K562 (cell line): ENCODE measurements around the gene ATP9A. TPM values are rescaled to one million over a fixed set of nuclear protein-coding genes. Genes with fewer than 3 reads are reported as not detected.

Source experiments
- ATAC-seq: fragments of 200-7000 bp; cut with Tn5 transposase; 3 replicates; pipeline ENCODE4 v1.9.1; 2020; ENCODE audit warnings: moderate library complexity
- BruUV-seq: library from RNA; stranded (reverse); fragments of 400-500 nt; replicated peaks from 2 replicates; lab custom pipeline; 2021; lab: Mats Ljungman, UMichigan
- CTCF ChIA-PET: fragments of 300-600 bp; formaldehyde crosslinking; extraction: SDS; loops from one replicate; lab custom pipeline; 2021; ENCODE audit warnings: low intra/inter-chr PET ratio; lab: Yijun Ruan, JAX
- POLR2A ChIA-PET: fragments of 300-600, 350-650 bp; sonication (Branson Sonifier 250); formaldehyde crosslinking; extraction: SDS; loops from one replicate; lab custom pipeline; 2021; ENCODE audit warnings: antibody characterized with exemption, inconsistent platforms; lab: Yijun Ruan, JAX
- DNase-seq, 4 experiments: peaks; one replicate each; pipeline versions ENCODE4 v3.0.0 to v3.0.0-alpha.2; 2011 to 2018; ENCODE audit warnings: low spot score in 3 of 4, mixed read lengths in 3 of 4; ENCODE audit errors: extremely low read depth in 1 of 4
- FAIRE-seq: peaks from 2 replicates; lab custom pipeline; 2011; peaks lifted over from hg19 to GRCh38; lab: Jason Lieb, UNC
- H2AFZ ChIP-seq: 2 replicates; pipeline ENCODE4 v1.6.0; 2011; ENCODE audit warnings: low read depth, low read length, control low read depth, inconsistent platforms
- H3K27ac ChIP-seq: fragments of 200-600 bp; 3 replicates; pipeline ENCODE4 v1.8.0; 2011; ENCODE audit warnings: low read depth, mild to moderate bottlenecking, control low read depth, inconsistent platforms, low read length, moderate library complexity, mixed read lengths; ENCODE audit errors: extremely low read depth
- H3K27me3 ChIP-seq, 2 experiments: fragments of 300-600 bp in 1 of 2; 2 replicates in 1 of 2; 3 replicates in 1 of 2; pipeline versions ENCODE4 v1.6.0 to v1.8.0; 2011; ENCODE audit warnings: inconsistent platforms in 2 of 2, low read length in 2 of 2, mild to moderate bottlenecking in 1 of 2, mixed read lengths in 1 of 2, moderate library complexity in 1 of 2; ENCODE audit not compliant: control insufficient read depth in 2 of 2, insufficient read depth in 2 of 2
- H3K36me3 ChIP-seq: fragments of 300-600 bp; 3 replicates; pipeline ENCODE4 v1.8.0; 2011; ENCODE audit warnings: mild to moderate bottlenecking, low read length, inconsistent platforms; ENCODE audit not compliant: control insufficient read depth, insufficient read depth
- H3K4me1 ChIP-seq, 2 experiments: fragments of 200-600 bp in 1 of 2; replicated peaks in 1 of 2; 2 replicates in 1 of 2; 3 replicates in 1 of 2; pipeline versions ENCODE4 v1.5.1 to v1.8.0; 2011; ENCODE audit warnings: inconsistent platforms in 2 of 2, low read length in 2 of 2, mild to moderate bottlenecking in 1 of 2, mixed read lengths in 1 of 2, moderate library complexity in 1 of 2; ENCODE audit not compliant: control insufficient read depth in 2 of 2, insufficient read depth in 2 of 2
- H3K4me2 ChIP-seq: 2 replicates; pipeline ENCODE4 v1.6.1; 2011; ENCODE audit warnings: low read length, control low read depth, inconsistent platforms, mixed read lengths; ENCODE audit not compliant: insufficient read depth
- H3K4me3 ChIP-seq: fragments of 200-600 bp; sonication (generic), shearing (Covaris generic); 2 replicates; pipeline ENCODE4 v1.5.1; 2016; ENCODE audit warnings: control low read depth, inconsistent platforms
- H3K79me2 ChIP-seq: fragments of 200-600 bp; 3 replicates; pipeline ENCODE4 v1.8.0; 2011; ENCODE audit warnings: low read length, inconsistent platforms; ENCODE audit not compliant: control insufficient read depth, insufficient read depth
- H3K9ac ChIP-seq, 2 experiments: 2 replicates each; pipeline versions ENCODE4 v1.6.0 to v1.6.1; 2011; ENCODE audit warnings: low read depth in 2 of 2, low read length in 2 of 2, control low read depth in 1 of 2, inconsistent platforms in 1 of 2, mild to moderate bottlenecking in 1 of 2, mixed read lengths in 1 of 2; ENCODE audit not compliant: insufficient read depth in 1 of 2
- H3K9me1 ChIP-seq: one replicate; pipeline ENCODE4 v1.6.0; 2011; ENCODE audit warnings: inconsistent platforms, mild to moderate bottlenecking, low read length, moderate library complexity; ENCODE audit not compliant: control insufficient read depth, insufficient read depth
- H3K9me3 ChIP-seq: replicated peaks from 2 replicates; pipeline ENCODE4 v1.5.1; 2011; ENCODE audit warnings: low read depth, low read length, inconsistent platforms; ENCODE audit not compliant: control insufficient read depth, insufficient read depth
- H4K20me1 ChIP-seq: replicated peaks from 2 replicates; pipeline ENCODE4 v1.6.1; 2011; ENCODE audit warnings: low read length, inconsistent platforms, mixed read lengths; ENCODE audit not compliant: control insufficient read depth, insufficient read depth
- CCAR2 ChIP-seq: fragments of 200-400 bp; formaldehyde crosslinking; IDR thresholded peaks from 2 replicates; pipeline ENCODE4 v1.6.1; 2017; ENCODE audit warnings: mild to moderate bottlenecking, low read depth, low read length
- ELF2 ChIP-seq: fragments of 250-450 bp; sonication (Bioruptor Pico); IDR thresholded peaks from 2 replicates; pipeline ENCODE4 v1.5.0; 2021; ENCODE audit warnings: mild to moderate bottlenecking
- EP400 ChIP-seq: fragments of 450-650 bp; IDR thresholded peaks from 2 replicates; pipeline ENCODE4 v1.6.1; 2017; ENCODE audit warnings: antibody characterized with exemption, mild to moderate bottlenecking, moderate library complexity
- EWSR1 ChIP-seq: fragments of 450-650 bp; IDR thresholded peaks from 2 replicates; pipeline ENCODE4 v1.6.1; 2018; ENCODE audit warnings: borderline replicate concordance, mild to moderate bottlenecking, low read depth, moderate library complexity; ENCODE audit not compliant: partially characterized antibody
- FOXP1 ChIP-seq: sonication (generic); formaldehyde crosslinking; IDR thresholded peaks from 2 replicates; pipeline ENCODE4 v1.8.0; 2022; ENCODE audit warnings: mild to moderate bottlenecking, missing genetic modification reagents
- MYNN ChIP-seq, 2 experiments: sonication (generic); formaldehyde crosslinking in 1 of 2; IDR thresholded peaks; 2 replicates each; pipeline versions ENCODE4 v1.5.0 to v1.6.1; 2016 to 2020; ENCODE audit warnings: antibody characterized with exemption in 1 of 2, missing genetic modification reagents in 1 of 2
- PBX2 ChIP-seq, 2 experiments: IDR thresholded peaks in 1 of 2; conservative IDR thresholded peaks in 1 of 2; 2 replicates each; pipeline ENCODE4 v1.6.1; 2016; ENCODE audit warnings: low read depth in 2 of 2, mild to moderate bottlenecking in 1 of 2, missing compliant biosample characterization in 1 of 2, missing genetic modification characterization in 1 of 2, moderate library complexity in 1 of 2
- PCBP2 ChIP-seq: fragments of 200-400 bp; formaldehyde crosslinking; IDR thresholded peaks from 2 replicates; pipeline ENCODE4 v1.6.1; 2018; ENCODE audit warnings: low read length, low read depth, mild to moderate bottlenecking, moderate library complexity; ENCODE audit not compliant: poor library complexity, severe bottlenecking
- SLC30A9 ChIP-seq: fragments of 250-450 bp; sonication (Bioruptor Pico); IDR thresholded peaks from 2 replicates; pipeline ENCODE4 v1.8.0; 2022; ENCODE audit warnings: mild to moderate bottlenecking, moderate library complexity
- SNAPC5 ChIP-seq: fragments of 250-450 bp; sonication (Bioruptor Pico); IDR thresholded peaks from 2 replicates; pipeline ENCODE4 v1.8.0; 2021; ENCODE audit warnings: moderate library complexity, mild to moderate bottlenecking, inconsistent platforms
- SRSF7 ChIP-seq: fragments of 200-400 bp; formaldehyde crosslinking; optimal IDR thresholded peaks from 2 replicates; pipeline ENCODE3; 2017; ENCODE audit warnings: mild to moderate bottlenecking, low read depth, low read length
- WGBS: fragments of 100-300 bp; shearing (Covaris generic); methylation state at CpG from one replicate; pipeline ENCODE4 v1.1.6; 2016; ENCODE audit warnings: low coverage, mixed read lengths; ENCODE audit not compliant: insufficient coverage; ENCODE audit errors: missing lambda C conversion rate; 5-methylcytosine and 5-hydroxymethylcytosine counted together
- in situ Hi-C: fragments of 300-500 bp; cut with MboI; formaldehyde crosslinking; loops from 4 replicates; pipeline ENCODE4 v1.15.0; 2018; ENCODE audit warnings: inconsistent platforms, mixed read lengths
- intact Hi-C: fragments of 100-400 bp; cut with micrococcal nuclease; formaldehyde crosslinking; loops from 2 replicates; pipeline ENCODE4 v1.14.2; 2022
- polyA plus RNA-seq, 8 experiments: library from polyadenylated mRNA; depleted of rRNA in 4 of 8; stranded (reverse) in 5 of 8; unstranded in 3 of 8; fragments of >200 nt; fragmentation: Nextera tagmentation in 2 of 8; fragmentation: Illumina TruSeq in 1 of 8; extraction: Ambion mirVana in 2 of 8; extraction: Trizol in 1 of 8; gene quantifications; 2 replicates each; pipeline versions ENCODE4 v1.2.1 to v1.2.3, GENCODE V29; 2011 to 2014; ENCODE audit warnings: inconsistent platforms in 1 of 8, missing spikeins in 1 of 8
- total RNA-seq, 7 experiments: library from RNA; depleted of rRNA in 6 of 7; stranded (reverse); fragments of >200 nt in 6 of 7; fragmentation: Illumina TruSeq in 2 of 7; extraction: Trizol in 2 of 7; gene quantifications; 2 replicates each; pipeline versions ENCODE4 v1.2.1 to v1.2.3, GENCODE V29; 2011 to 2021; ENCODE audit warnings: low replicate concordance in 1 of 7

ATP9A gene
- total and polyA plus RNA-seq, 9 of the 15 experiments (the other 6 are each of a cell fraction or from before 2014, with no cell fraction given), result 0.18 to 0.62 (median 0.29) TPM

DNA sequence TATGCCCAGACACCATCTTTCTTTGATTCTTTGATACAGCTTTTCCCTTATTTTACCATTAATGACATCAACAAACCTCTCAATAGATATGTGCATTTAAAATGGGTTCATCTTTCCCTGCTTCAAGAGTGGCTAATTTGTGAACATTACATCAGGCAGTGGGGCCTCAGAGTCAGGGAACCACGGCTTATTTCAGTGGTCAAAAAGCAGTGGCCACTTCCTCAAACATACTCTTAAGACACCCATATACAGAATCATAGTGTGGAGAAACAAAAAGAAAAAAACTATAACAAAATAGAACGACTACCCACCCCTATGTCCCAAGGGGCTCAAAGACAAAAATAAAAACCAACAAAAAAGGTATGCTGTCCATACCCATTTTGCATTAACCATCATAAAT is 21.2 kb upstream of the ATP9A start:
- CTCF ChIA-PET, result no interaction called here
- no peak for TF ChIP-seq CCAR2
- TF ChIP-seq SNAPC5 (CRISPR knock-in tag), result no peak
- TF ChIP-seq MYNN (IDR thresholded peaks at IDR 0.05), result no peak
- no peak for TF ChIP-seq MYNN (CRISPR knock-in tag; IDR thresholded peaks at IDR 0.05)
- no peak for TF ChIP-seq SRSF7
- no peak for TF ChIP-seq PCBP2
- H3K79me2 ChIP-seq, result no peaks in the 10 kb centered on the region
- BruUV-seq, result no TSS peak
- no peaks in the 10 kb centered on the region for H4K20me1 ChIP-seq
- no peak overlapping the region for H3K27ac ChIP-seq
- FAIRE-seq, result no peak
- DNase-seq, result no peak
- POLR2A ChIA-PET, result no interaction called here
- 0% methylated on average over 2 of the region's 2 CpGs for WGBS
- in situ Hi-C loops, result no loop called here
- no peaks in the 10 kb centered on the region for H3K9me1 ChIP-seq
- no peak overlapping the region for H3K4me3 ChIP-seq
- H3K9ac ChIP-seq, result no peak overlapping the region
- ATAC-seq, result no peak
- no peaks in the 10 kb centered on the region for H3K36me3 ChIP-seq
- no peak overlapping the region for H3K4me2 ChIP-seq
- intact Hi-C loops, result no loop called here
- H2AFZ ChIP-seq, result no peak overlapping the region
- H3K9me3 ChIP-seq, result no peaks in the 10 kb centered on the region
- H3K4me1 ChIP-seq, result no peaks in the 10 kb centered on the region
- H3K27me3 ChIP-seq, result peaks cover 33 to 65% of the 10 kb centered on the region in 2 experiments

- WGBS, result 0% methylated on average over 14 of the region's 14 CpGs
- in situ Hi-C loops, result no loop called here
- Histone ChIP-seq H3K4me1 (no peaks in the 10 kb centered on the region), H3K79me2 (no peaks in the 10 kb centered on the region), H2AFZ (no peak overlapping the region), H3K9me3 (no peaks in the 10 kb centered on the region), H3K36me3 (no peaks in the 10 kb centered on the region), H3K27me3 (peaks cover 38 to 68% of the 10 kb centered on the region in 2 experiments), H3K4me3 (no peak overlapping the region), H4K20me1 (no peaks in the 10 kb centered on the region), H3K9ac (no peak overlapping the region), H3K4me2 (no peak overlapping the region), H3K27ac (no peak overlapping the region), H3K9me1 (no peaks in the 10 kb centered on the region)
- ATAC-seq, result no peak
- intact Hi-C loops, result no loop called here
- TF ChIP-seq ELF2, result no peak
- TF ChIP-seq EP400, result no peak
- no peak for TF ChIP-seq FOXP1 (CRISPR knock-in tag)
- TF ChIP-seq PBX2 (CRISPR knock-in tag; IDR thresholded peaks at IDR 0.05; ENCODE audit: low read depth), result no peak
- TF ChIP-seq PBX2 (tag; conservative IDR thresholded peaks at IDR 0.05; ENCODE audit: low read depth), result no peak
- no peak for TF ChIP-seq EWSR1
- TF ChIP-seq SLC30A9, result no peak
- no peak for FAIRE-seq
- CTCF ChIA-PET, result no interaction called here
- no TSS peak for BruUV-seq
- DNase-seq, result no peak
- POLR2A ChIA-PET, result no interaction called here
Measured at GRCh38 chr20:51788822-51789221, 20.6 kb upstream of the ATP9A start.
